ENCODE results near the gene HIGD2A. TPM values are rescaled to one million over a fixed set of nuclear protein-coding genes. Genes with fewer than 3 reads are reported as not detected.

HIGD2A gene
- total RNA-seq, 3 donors from 2014 or later = 186 to 257 (median 198) TPM

- intact Hi-C loops (cut with DNase I, micrococcal nuclease) = no loop called here
- Histone ChIP-seq H3K4me3 (no peak overlapping the region), H3K36me3 (ENCODE audit: low read depth) (no peaks in the 10 kb centered on the region), H3K9me3 (no peaks in the 10 kb centered on the region), H3K4me1 (ENCODE audit: low read depth) (peaks cover 8% of the 10 kb centered on the region)
- ATAC-seq = no peak
- no peak for DNase-seq
- no peak for TF ChIP-seq CTCF (IDR thresholded peaks at IDR 0.05)
Measured at GRCh38 chr5:176359658-176360057, 28.9 kb upstream of the HIGD2A start.

GRCh38 chr5:176360894-176361436 lies 27.6 kb upstream of the HIGD2A start:
- intact Hi-C loops (cut with DNase I, micrococcal nuclease) = no loop called here
- H3K9me3 ChIP-seq = no peaks in the 10 kb centered on the region
- no peaks in the 10 kb centered on the region for H3K36me3 ChIP-seq (ENCODE audit: low read depth)
- peak overlapping the region; percentile 56 for H3K4me3 ChIP-seq
- TF ChIP-seq CTCF (IDR thresholded peaks at IDR 0.05) = no peak
- ATAC-seq = peak; percentile 33
- peaks cover 11% of the 10 kb centered on the region for H3K4me1 ChIP-seq (ENCODE audit: low read depth)
- DNase-seq = peak in 2 of 3 donors; percentile 33 to 64

- DNase-seq (peak; percentile 97 to 98 (median 98)), ATAC-seq (peak; percentile 98)
- intact Hi-C loops (cut with DNase I, micrococcal nuclease) = no loop called here
- Histone ChIP-seq H3K9me3 (no peaks in the 10 kb centered on the region), H3K36me3 (ENCODE audit: low read depth) (no peaks in the 10 kb centered on the region), H3K4me1 (ENCODE audit: low read depth) (peaks cover 11% of the 10 kb centered on the region), H3K4me3 (peak within 1 kb of the TSS; percentile 56)
- no peak for TF ChIP-seq CTCF (IDR thresholded peaks at IDR 0.05)
Measured at GRCh38 chr5:176361437-176362232, 26.9 kb upstream of the HIGD2A start, which contains the start of gene KIAA1191. KIAA1191 (minus strand) TSS chr5:176361764; CDS start chr5:176359508, 2,256 bp downstream.

GRCh38 chr5:176362233-176362490 lies 26.4 kb upstream of the HIGD2A start:
- no peak overlapping the region for H3K4me3 ChIP-seq
- intact Hi-C loops (cut with DNase I, micrococcal nuclease) = no loop called here
- ATAC-seq (no peak), DNase-seq (no peak)
- H3K9me3 ChIP-seq = no peaks in the 10 kb centered on the region
- no peak for TF ChIP-seq CTCF (IDR thresholded peaks at IDR 0.05)
- H3K36me3 ChIP-seq (ENCODE audit: low read depth) = no peaks in the 10 kb centered on the region
- H3K4me1 ChIP-seq (ENCODE audit: low read depth) = peaks cover 11% of the 10 kb centered on the region

GRCh38 chr5:176364765-176365350 lies 23.7 kb upstream of the HIGD2A start:
- ATAC-seq = no peak
- no peak for DNase-seq
- Histone ChIP-seq H3K4me3 (peak overlapping the region; percentile 30), H3K36me3 (ENCODE audit: low read depth) (no peaks in the 10 kb centered on the region), H3K9me3 (no peaks in the 10 kb centered on the region), H3K4me1 (ENCODE audit: low read depth) (peaks cover 11% of the 10 kb centered on the region)
- TF ChIP-seq CTCF (IDR thresholded peaks at IDR 0.05) = no peak
- intact Hi-C loops (cut with DNase I, micrococcal nuclease) = no loop called here

Measured in mucosa of descending colon (tissue), 3 donors.